Lower leg skin (tissue), 3 donors: ENCODE data around the gene OPA3.

Experiments used
- CTCF ChIP-seq, 3 donors: fragments of 450-650 bp; IDR thresholded peaks; one replicate each; pipeline ENCODE4 v1.5.1; 2016; ENCODE audit warnings: antibody characterized with exemption in 3 of 3, mild to moderate bottlenecking in 3 of 3, moderate library complexity in 2 of 3
- POLR2A ChIP-seq, 2 donors: fragments of 450-650 bp; IDR thresholded peaks; one replicate each; pipeline ENCODE4 v1.6.1; 2016 to 2017; ENCODE audit warnings: antibody characterized with exemption in 2 of 2, mild to moderate bottlenecking in 1 of 2, moderate library complexity in 1 of 2

GRCh38 chr19:45585158-45585577 is 566 bp upstream of the OPA3 start:
- no peak for TF ChIP-seq CTCF (IDR thresholded peaks at IDR 0.05)
- no peak for TF ChIP-seq POLR2A (IDR thresholded peaks at IDR 0.05)
